Hippocampal formation (tissue), 2 donors: ENCODE results near the gene RPL11.
"Not testable (repeated sequence)": the region's sequence is repeated elsewhere in the genome, so short reads cannot be mapped to it uniquely, and the experiment has no call there.

Experiments
- DNase-seq, 2 donors: peaks; one replicate each; lab custom pipeline; 2025; lab: John Stamatoyannopoulos, UW

RPL11 gene

DNA sequence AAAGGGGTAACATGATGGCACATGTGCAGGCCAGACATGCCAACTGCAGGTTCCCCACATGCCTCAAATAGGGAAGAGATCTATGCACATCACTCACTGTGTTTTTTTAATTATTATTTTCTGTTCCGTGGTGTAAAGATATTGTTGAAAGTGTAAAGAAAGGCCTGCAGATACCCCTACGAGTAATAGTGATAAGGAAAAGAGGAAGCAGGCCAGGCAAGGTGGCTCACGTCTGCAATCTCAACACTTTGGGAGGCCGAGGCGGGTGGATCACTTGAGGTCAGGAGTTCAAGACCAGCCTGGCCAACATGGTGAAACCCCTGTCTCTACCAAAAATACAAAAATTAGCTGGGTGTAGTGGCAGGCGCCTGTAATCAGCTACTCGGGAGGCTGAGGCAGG, 6.4 kb upstream of the RPL11 start:
- DNase-seq = not testable (repeated sequence)

DNA sequence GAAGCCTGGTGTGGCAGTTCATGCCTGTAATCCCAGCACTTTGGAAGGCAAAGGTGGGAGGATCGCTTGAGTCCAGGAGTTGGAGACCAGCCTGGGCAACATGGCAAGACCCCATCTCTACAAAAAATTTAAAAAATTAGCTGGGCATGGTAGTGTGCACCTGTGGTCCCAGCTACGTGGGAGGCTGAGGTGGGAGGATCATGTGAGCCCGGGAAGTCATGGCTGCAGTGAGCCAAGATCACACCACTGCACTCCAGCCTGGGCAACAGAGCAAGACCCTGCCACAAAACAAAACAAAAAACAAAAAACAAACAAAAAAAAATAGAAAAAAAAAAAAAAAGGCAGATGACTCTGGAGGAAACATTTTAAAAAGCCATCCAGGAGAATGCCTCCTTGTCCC, 3.9 kb upstream of the RPL11 start:
- DNase-seq = not testable (repeated sequence)

DNA sequence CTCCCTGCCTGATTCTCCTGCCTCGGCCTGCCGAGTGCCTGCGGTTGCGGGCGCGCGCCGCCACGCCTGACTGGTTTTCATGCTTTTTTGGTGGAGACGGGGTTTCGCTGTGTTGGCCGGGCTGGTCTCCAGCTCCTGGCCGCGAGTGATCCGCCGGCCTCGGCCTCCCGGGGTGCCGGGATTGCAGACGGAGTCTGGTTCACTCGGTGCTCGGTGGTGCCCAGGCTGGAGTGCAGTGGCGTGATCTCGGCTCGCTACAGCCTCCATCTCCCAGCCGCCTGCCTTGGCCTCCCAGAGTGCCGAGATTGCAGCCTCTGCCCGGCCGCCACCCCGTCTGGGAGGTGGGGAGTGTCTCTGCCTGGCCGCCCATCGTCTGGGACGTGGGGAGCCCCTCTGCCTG, 3.3 kb upstream of the RPL11 start:
- not testable (repeated sequence) for DNase-seq

DNA sequence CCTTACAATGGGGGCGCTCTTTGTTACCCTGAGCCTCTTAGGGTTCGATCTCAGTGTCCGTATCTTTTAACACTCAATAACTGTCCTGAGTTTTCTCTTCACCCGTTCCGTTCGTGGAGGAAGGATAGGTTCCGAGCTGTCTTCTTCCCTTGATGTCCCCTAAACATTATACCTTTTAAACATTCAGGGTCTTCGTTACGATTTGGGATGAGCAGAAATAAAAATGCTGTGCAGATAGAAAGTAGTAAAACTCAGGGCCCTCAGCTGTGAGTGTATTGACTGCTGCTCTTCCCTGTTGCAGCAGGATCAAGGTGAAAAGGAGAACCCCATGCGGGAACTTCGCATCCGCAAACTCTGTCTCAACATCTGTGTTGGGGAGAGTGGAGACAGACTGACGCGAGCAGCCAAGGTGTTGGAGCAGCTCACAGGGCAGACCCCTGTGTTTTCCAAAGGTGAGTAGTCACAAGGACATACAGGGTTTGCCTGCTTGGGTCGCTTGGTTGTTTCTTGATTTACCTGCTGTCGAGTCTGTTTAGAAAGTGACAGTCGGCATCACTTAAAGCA, 784 bp downstream of the RPL11 start:
- DNase-seq = no peak

DNA sequence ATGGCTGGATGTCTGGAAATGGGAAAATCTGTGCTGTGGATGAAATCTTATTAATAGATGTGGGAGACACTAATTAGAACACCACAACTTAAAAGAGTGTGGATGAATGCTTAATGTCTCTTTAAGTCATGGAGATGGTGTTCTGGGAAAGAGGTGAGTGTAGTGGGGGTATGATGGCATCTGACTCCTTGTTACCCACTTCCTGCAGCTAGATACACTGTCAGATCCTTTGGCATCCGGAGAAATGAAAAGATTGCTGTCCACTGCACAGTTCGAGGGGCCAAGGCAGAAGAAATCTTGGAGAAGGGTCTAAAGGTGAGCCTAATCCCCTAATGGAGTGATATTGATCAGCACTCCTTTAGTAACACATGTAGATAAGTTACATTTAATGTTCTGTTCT, 2.0 kb downstream of the RPL11 start:
- no peak for DNase-seq

DNA sequence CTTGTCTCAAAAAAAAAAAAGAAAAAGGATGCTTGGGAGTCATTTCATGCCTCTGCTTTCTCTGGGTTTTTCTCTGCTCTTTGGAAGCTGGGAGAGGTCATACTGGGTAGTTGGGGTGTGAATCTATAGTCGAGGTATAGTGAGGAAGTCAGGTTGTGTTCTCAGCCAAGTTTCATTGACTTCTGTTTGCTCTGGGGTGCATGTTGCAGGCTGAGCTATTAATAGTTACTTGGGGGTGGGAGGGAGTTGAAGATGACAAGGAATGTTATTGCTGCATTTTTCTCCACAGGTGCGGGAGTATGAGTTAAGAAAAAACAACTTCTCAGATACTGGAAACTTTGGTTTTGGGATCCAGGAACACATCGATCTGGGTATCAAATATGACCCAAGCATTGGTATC, 2.8 kb downstream of the RPL11 start:
- no peak for DNase-seq

DNA sequence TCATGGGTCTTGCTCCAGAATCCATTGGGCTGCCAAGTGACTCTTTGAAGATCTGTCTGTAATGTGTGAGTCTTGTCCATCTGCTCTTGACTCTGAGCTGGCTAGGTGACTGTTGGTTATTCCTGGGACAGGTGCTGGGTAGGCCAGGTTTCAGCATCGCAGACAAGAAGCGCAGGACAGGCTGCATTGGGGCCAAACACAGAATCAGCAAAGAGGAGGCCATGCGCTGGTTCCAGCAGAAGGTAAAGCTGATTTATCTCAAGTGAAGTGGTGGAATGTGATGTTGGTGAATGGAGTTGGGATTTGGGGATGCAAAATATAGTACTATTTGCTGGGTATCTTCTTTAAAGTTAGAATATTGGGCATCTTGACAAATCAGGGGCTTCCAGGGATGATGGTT, 4.1 kb downstream of the RPL11 start:
- no peak for DNase-seq

DNA sequence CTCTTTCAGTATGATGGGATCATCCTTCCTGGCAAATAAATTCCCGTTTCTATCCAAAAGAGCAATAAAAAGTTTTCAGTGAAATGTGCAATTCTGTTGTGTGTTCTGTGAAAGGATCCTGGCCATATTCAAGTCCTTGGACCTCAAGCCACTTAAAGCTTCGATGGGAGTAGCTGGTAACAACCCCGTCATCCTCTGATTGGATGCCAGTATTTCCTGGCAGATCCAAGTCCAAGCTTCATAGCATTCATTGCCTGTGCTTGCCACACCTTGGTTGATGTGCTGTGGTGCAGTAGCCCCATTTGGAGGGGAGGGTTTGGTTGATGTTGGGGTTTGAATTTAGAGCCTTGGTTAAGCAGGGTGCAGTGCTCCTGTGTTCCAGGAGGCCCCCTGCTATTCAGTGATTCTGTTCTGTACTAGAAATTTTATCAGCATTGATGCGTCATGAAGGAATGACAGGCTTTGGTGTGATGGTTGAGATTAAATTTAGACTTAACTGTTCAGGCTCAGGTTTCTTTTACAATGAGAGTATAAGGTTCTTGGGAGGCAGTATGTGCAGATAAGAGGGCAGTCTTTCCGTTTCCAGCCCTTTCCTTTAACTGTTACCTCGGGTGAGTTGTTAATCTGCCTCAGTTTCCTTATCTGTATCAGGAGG, 4.9 kb downstream of the RPL11 start:
- no peak for DNase-seq

DNA sequence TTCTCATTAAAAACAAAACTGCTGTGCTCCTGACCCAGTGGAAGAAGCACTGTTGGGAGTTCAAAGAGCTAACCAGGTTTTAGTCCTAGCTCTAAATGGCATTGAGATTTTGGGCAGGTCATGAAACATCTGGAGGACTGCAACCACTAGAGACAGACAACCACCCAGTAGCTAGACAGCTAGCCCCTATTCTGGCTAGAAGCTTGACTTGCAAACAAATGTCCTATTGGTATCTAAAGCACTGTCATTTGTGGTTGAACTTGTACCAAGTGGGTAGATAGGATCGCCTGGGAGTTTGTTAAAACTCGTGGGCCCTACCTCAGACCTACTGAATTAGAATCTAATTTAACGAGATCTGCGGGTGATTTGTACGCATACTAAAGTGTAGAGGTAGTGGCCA, 6.9 kb downstream of the RPL11 start:
- no peak for DNase-seq

DNA sequence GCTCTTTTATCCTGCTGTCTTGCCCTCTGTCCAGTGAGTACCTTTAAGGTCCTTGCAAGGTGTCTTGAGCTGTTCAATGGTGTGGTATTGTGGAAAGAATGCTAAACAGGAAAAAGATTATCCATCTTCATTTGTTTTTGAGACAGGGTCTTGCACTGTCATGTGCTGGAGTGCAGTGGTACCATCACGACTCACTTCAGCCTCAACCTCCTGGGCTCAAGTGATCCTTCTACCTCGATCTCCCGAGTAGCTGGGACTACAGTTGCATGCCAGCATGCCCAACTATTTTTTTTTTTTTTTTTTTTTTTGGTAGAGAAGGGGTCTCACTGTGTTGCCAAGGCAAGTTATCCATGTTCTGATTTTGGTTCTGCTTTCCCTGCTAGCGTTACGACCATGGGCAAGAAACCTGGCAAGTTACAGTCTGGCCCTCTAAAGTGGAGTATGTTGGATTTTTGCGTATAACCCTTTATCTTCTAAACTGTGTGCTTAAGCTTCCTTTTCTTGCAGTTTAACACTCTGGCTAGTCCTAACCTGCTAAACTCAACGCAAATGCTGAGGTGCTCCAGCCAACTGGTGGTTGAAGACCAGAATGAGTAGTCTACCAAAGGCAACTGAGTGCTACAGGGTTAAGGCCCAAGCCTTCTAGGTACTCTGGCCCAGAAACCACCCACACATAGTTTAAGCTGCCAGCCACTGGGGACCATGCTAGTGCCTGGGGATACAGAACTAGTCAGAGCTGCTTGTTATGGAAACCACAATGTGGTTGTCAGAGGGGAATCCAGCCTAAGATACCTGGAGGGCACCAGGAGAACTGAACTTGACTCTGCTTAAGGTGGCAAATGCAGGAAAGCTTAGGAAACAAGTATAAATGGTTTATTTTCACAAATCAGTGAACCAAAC, 7.9 kb downstream of the RPL11 start:
- no peak for DNase-seq

DNA sequence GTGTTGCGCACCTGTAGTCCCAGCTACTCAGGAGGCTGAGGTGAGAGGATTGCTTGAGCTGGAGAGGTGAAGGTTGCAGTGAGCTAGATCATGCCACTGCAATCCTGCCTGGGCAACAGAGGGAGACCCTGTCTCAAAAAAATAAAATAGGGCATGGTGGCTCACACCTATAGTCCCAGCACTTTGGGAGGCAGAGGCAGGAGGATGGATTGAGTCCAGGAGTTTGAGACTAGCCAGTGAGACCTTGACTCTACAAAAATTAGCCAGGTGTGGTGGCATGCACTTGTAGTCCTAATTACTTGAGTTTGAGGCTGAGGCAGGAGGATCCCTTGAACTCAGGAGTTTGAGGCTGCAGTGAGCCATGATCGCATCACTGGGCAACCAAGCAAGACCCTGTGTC, 9.7 kb downstream of the RPL11 start:
- no peak for DNase-seq

DNA sequence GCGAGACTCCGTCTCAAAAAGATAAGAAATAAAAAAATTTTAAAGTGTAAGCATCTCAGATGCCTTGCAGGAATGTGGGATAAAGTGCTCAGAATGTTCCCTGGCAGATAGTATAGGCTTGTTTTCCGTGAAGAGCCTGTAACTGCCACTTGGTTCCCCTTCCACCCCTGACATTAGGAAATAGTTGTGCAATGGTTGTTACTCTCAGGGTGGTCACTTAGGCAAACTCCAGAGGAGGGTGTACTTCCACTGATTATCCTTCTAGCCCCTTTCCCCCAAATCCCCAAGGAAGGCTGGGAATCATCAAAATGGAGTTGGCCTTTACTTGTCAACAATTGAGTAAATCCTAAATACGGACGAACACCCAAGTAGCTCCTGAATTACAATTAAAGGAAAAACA, 10.4 kb downstream of the RPL11 start:
- no peak for DNase-seq

DNA sequence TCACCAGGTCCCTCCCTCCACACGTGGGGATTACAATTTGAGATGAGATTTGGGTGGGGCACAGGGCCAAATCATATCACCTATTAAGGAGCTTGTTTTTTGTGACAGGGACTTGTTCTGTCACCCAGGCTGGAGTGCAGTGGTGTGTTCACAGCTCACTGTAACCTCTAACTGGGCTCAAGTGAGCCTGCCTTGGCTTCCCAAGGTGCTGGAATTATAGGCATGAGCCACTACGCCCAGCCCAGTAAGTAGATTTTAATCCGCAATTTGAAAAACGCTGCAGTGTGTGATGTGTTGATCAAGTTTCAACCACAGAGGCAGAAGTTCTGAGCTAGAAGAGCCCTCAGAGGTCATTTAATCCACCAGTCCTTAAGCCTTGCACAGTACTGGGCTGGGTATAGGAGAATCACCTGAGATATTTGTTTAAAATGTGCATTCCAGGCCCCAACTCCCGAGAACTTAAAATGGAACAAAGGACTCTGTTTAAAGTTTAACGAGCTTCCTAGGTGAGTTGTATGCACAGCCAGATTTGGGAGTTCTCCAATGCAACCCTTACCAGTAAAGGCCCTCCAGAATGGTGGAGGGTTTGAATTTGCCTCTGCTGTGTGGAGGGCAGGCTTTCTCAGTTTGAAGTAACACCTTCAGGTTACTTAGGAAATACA, 13.4 kb downstream of the RPL11 start:
- DNase-seq = no peak

DNA sequence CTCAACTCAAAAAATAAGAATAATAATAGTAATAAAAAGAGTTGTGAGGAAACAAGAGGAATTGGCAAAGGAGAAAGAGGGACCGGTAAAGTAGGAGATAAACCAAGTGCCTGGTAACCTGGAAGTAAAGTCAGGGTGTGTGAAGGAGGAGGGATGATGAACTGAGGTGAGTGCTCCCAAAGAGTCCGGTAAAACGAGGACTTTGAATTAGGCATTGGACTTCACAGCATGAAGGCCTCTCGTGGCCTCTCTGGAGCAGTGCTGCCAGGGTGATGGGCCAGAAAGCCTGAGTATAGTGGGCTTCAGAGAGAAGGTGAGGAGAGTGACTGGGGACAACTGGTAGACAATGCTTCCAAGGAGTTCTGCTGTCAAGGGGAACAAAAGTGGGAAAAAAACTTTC, 17.6 kb downstream of the RPL11 start:
- DNase-seq = no peak

DNA sequence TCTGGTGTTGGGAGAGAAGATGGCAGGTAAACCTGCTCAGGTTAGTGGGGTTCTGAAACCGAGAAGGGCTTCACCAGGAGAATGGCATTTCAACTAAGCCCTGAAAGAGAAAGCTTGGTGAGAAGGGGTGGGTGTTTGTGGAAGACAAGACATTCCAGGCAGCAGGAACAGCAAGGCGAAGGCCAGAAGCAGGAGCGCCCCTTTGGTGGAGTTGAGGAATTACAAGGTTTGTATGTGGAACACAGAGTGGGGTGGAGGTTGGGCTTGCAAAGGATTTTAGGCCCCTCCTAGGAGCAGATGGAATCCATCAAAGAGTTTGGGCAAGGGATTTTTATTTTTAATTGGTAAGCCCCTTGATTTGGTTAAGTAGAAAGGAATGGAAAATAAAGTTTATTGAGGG, 26.9 kb downstream of the RPL11 start:
- DNase-seq = no peak

DNA sequence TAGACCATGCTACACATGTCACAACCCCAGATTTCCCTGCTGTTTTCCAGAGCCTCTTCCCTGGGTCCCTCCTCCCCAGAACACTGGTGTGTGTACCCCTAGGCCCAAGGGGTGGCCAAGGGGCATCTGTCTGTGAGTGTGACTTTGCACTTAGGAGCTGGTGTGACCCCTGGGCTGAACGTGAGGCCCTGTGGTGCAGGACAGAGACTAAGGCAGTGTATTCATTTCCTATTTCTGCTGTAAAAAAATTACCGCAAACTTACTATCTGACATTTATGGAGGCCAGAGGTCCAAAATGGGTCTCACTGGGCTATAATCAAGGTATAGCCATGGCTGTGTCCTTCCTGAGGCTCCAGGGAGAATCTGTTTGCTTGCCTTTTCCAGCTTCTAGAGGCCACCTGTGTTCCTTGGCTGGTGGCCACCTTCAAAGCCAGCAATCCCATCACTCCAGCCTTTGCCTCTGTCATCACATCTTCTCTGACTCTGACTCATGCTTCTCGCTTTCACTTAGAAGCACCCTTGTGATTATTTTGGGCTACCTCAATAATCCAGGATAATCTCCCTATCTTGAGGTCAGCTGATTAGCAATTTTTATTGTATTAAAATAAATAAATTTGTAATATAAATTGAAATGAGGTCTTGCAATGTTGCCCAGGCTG, 27.7 kb downstream of the RPL11 start:
- no peak for DNase-seq

DNA sequence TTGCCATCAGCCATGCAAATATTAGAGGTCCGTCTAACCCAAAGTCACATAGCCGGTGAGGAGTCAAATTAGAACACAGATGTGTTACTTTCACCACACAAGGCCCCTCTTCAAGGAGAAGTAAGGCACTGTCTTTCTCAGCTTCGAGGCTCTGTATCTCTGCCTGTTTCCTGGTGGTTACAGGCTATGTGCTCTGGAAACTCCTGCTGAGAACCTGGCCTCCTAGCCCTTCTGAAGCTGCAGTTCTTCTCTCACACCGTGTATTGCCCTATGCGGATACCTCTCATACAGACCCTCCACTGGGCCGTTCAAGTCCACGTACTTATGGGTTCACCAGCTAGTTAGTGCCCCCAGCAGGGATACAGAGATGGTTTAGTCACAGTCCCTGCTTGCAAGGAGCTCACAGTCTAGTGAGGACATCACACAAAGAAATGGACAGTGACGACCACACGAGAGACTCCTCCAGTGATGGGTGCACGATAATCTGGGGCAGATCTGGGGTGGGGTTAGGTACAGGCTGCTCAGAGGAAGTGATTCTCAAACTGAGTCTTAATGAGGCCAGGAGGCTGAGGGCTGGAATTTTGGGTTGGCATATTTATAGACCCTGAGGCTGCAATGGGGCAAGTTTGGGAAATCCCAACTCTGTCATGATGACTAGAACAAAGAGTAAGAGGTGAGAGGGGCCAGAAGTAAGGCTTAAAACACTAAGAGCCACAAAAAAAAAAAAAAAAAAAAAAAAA, 28.8 kb downstream of the RPL11 start:
- no peak for DNase-seq

DNA sequence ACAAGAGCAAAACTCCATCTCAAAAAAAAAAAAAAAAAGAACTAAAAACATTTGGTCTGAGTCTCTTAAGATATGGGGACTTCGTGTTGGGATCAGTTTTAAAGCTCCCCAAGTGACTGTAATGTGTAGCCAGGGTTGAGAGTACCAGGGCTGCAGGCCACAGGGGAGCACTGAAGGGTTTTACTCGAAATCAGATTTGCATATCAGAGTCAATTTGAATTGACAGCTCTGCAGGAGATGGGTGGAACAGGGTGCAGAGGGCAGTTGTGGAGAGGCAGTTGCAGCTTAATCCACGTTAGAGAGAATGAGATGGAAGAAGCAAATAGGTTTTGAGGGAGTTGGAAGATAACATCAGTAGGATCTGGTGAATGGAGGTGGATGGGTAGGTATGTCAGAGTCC, 31.0 kb downstream of the RPL11 start:
- DNase-seq = no peak

DNA sequence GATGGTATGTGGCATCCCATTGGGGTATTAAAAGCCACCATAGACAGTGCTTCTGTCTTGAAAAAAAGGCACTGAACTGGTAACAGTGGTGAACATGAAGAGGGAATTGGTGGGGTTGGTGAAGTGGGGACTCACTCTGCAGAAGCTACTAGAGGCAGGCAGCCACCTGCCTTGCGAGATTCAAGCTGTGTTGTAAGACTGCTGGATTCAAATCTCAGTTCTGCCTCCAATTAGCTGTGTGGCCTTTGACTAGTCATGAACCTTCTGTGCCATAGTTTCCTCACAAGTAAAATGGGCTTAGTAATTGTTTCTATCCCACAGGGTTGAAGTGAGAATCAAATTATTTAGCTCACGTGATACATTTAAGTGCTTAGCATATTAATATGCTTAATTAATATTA, 35.1 kb downstream of the RPL11 start:
- no peak for DNase-seq

DNA sequence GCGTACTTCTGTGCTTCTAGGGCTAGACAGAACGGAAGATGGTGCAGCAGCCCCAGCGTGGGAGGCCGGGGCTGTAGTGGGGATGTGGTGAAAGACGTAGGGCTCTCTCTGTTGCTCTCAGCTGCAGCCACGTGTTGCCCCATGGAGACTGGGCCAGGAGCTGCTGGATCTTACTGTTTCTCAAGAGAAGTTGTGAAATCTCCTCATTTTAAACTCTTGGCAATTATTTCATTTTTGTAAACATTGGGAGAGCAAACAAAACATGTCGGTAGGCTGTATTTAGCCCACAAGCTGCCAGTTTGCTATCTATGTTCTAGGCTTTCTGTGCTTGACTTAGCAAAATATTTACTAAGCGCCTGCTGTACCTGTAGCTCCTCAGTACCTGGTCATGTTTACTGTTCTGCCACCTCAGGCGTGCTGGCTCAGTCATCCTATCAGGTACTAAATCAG, 35.8 kb downstream of the RPL11 start:
- DNase-seq = peak in 1 of 2 donors; percentile 26
